Activated T-cell treated with anti-CD3 and anti-CD28 coated beads, Interleukin-2, amount 50 U/mL, for 48 hours (primary cell): Measurements from ENCODE around the gene MEN1.
"Not testable (repeated sequence)": the region's sequence is repeated elsewhere in the genome, so short reads cannot be mapped to it uniquely, and the experiment has no call there.

ENCODE experiments used
- DNase-seq, 2 experiments: peaks; one replicate each; pipeline ENCODE4 v3.0.0-alpha.2; 2020

Gene MEN1

DNA sequence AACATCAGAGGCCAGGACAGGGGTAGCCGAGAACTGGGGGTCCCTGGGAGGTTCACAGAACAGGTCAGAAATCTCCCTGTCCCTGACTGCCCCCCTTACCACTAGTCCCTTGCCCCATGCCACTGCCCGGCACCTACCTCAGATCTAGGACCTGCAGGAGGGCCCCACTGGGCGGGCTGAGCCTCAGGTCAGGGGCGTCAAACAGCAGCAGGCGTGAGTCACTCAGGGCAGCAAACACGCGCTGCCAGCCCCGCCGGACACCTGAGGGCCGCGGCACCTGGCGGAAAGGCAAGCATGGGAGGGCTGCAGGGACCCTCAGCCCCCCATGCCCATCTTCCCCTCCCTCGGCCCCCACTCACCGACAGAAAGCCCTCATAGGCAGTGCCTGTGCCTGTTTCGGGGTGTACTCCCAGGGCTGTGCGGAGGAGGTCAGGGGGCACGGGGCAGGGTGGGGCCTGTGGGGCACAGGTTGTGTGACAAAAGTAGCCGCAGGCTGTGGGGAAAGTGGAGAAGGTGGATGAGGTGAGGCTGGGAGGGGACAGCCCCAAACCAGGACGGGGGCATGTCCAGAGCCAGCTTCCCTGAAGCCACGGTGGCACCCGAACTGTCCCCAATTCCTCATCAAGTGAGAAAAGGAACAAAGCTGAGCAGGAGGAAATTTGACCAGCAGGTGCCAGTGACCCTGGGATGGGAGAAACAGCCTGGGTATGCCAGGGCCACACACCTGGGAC is 22.3 kb upstream of the MEN1 start:
- DNase-seq: no peak

- DNase-seq: no peak
These were observed 21.1 kb upstream of the MEN1 start for GRCh38 chr11:64831411-64831891.

DNA sequence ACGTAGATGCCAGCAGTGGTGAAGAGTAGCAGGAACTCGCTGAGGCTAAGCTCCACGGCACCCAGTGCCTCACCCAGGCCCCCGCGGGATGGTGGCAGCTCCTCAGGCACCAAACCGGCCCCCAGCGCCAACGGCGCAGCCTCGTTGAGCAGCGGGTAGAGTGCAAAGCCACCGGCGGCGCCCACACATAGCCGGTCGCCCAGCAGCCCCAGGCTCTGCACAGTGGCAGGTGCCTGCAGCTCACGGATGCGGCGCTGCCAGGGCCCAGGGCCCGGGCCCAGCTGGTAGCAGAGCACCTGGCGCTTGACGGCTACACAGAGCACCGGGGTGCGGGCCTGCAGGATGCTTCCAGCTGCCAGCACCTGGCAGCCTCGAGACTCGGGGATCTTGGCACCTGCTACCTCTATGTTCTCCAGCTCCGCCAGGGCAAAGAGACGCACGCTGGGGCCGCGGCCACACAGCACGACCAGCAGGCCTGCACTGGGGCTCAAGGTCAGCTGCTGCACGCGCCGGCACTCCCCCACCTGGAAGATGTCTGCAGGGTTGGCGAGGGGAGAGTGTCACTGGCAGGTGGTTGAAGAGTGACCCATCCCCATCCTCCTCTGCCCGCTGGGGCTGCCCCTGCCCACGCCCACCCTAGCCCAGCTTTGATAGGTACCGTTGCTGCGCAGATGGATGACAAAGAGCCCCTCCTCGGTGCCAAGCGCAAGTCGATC is 19.3 kb upstream of the MEN1 start:
- DNase-seq: no peak

DNA sequence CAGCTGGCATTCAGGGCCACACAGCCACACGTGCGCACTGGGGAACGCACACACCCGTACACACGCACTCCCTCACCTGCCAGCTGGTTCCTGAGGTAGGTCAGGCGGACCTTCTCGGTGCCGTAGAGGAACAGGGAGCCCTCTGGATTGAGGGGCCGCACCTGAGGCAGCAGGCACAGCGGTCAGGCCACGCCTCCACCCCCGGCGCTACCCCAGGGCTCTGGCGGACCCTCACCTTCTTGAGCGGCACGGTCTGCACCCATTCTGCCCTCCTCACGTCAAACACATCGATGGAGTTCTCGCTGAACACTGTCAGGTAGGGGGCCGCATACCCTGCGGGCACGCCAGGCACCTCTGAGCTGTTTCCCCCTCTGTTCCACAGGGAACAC is 17.1 kb upstream of the MEN1 start:
- DNase-seq: no peak

GRCh38 chr11:64826578-64827450 is 16.5 kb upstream of the MEN1 start:
- no peak for DNase-seq

- DNase-seq: no peak
These were observed 15.7 kb upstream of the MEN1 start for GRCh38 chr11:64826062-64826461.

DNA sequence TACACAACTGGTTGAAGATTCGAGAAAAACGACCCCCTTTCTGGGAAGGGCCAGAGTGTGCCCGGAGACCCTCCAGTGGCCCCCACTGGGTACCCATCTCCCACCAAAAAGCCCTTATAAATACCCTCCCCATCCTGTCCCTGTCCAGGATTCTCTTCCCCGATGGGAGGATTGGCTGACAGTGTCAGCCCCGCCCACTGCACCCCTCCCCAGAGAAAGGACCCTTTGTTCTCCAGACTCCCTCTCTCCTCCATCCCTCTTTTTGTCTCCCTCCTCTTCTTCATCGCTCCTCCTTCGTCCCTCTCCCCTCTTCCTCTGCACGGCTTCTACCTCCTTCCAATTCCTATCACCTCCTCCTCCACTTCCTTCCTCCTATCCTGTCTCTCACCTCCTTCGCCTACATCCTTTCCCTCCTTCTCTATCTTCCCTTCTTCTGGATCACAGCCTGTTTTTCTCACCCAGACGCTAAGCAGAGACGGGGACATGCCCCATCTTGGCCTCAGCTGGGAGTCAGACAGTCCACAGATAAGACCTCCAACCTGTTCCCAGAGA is 13.3 kb upstream of the MEN1 start:
- DNase-seq: no peak

- no peak for DNase-seq
These were observed 7.1 kb upstream of the MEN1 start for GRCh38 chr11:64817476-64817875.

- DNase-seq: not testable (repeated sequence)
These were observed 5.1 kb upstream of the MEN1 start for GRCh38 chr11:64815433-64815832.

- DNase-seq: no peak
These were observed 4.4 kb upstream of the MEN1 start for GRCh38 chr11:64814712-64815187.

DNA sequence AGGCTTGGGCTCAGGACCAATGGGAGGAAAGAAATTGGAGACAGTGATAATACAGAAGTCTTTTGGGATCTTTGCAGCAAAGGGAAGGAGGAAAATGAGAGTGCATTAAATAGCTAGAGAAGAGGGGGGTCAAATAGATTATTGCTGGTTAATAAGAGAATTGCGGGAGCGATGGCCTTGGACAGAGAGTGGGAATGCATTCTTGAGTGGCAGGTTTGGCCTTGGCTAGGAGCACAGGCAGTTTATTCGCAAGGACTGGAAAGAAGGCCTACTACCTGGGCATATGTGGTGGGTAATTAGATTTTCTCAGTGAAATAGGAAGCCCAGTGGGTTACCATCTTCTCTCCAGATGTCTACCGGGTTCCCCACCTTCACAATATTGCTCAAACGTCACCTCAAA is 3.5 kb upstream of the MEN1 start:
- no peak for DNase-seq

- DNase-seq: peak in 1 of 2 experiments; percentile 63
These were observed 531 bp upstream of the MEN1 start for GRCh38 chr11:64810891-64811272.

DNA sequence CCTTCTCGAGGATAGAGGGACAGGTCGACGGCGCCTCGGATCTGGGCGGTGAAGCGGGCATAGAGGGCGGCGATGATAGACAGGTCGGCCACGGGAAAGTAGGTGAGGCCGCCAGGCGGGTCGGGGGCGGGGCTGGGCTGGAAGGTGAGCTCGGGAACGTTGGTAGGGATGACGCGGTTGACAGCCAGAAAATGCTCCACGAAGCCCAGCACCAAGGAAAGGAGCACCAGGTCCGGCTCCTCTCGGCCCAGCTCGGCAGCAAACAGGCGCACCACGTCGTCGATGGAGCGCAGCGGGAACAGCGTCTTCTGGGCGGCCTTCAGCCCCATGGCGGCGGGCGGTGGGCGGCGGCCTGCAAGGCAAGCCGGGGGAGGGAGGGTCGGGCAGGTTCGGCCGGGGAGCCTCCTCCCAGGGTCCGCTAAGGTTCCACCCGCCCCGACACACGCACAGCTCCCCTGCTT is 540 bp downstream of the MEN1 start:
- DNase-seq: peak in 1 of 2 experiments; percentile 34

GRCh38 chr11:64805481-64805880 is 4.9 kb downstream of the MEN1 start:
- DNase-seq: no peak

- no peak for DNase-seq
These were observed 5.8 kb downstream of the MEN1 start for GRCh38 chr11:64804346-64805210.

- no peak for DNase-seq
These were observed 6.5 kb downstream of the MEN1 start for GRCh38 chr11:64803846-64804345.

- DNase-seq: peak; percentile 86 to 90
These were observed 7.0 kb downstream of the MEN1 start, which contains the start of gene MAP4K2 for GRCh38 chr11:64803158-64803845. MAP4K2 (minus strand) TSS chr11:64803214; CDS start chr11:64803149, 65 bp downstream.

- peak; percentile 55 to 59 for DNase-seq
These were observed 7.8 kb downstream of the MEN1 start for GRCh38 chr11:64802370-64803157.

DNA sequence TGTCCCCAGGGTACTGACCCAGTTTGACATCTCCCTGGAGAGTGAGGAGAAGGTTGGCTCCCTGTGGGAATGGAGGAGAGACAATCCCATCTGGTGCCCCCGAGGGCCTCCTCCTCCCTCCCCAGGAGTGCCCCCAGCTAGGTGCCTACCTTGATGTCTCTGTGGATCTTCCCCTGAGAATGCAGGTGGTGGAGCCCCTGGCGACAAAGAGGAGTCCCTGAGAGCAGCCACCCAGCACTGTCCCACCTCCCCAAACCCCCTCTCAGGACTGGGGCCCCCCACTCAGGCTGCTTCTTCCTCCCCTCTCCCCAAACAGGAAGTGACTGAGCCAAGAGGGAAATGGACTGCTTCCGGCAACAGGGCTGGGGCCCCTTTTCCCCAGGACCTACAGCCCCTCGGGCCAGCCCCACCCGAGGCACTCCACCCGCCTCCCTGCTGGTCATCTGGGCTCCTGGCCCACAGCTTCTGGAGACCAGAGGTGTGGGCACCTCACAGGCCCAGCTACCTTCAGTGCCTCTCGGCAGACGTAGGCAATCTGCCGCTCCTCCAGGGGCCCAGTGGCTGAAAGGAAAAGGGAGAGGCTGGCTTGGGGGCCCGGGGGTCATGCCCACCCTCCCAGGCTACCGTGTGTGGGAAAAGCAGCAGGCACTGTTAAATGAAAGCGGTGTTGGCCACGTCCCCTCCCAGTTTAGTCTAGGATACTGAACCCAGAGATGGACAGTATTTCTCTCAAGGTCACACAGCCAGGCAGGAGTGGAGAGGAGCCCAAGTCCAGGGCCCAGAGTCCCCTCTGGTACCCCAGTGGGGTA is 8.6 kb downstream of the MEN1 start:
- peak in 1 of 2 experiments; percentile 31 for DNase-seq
